ENCODE results near the gene RNF151.

DNA sequence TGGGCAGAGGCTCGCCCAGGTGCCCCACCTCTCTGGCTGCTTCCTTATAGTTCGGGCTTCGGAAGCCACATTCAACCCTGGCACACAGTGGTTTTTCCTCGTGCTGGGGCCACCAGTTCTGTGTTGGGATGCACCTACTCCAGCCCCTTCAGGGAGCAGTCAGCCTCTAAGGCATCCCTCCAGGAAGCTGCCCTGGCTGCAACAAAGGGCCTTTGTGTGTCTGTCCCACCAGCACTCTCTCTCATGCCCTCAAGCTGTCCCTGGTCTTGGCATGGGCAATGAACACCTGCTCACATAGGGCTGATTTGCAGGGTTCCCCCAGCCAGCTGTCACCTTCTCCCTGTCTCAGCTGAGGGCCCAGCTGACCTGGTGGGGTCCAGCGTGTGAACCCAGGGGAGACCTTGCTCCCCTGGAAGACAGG, 15.4 kb downstream of the RNF151 start:
- TF ChIP-seq, protein P1, sequence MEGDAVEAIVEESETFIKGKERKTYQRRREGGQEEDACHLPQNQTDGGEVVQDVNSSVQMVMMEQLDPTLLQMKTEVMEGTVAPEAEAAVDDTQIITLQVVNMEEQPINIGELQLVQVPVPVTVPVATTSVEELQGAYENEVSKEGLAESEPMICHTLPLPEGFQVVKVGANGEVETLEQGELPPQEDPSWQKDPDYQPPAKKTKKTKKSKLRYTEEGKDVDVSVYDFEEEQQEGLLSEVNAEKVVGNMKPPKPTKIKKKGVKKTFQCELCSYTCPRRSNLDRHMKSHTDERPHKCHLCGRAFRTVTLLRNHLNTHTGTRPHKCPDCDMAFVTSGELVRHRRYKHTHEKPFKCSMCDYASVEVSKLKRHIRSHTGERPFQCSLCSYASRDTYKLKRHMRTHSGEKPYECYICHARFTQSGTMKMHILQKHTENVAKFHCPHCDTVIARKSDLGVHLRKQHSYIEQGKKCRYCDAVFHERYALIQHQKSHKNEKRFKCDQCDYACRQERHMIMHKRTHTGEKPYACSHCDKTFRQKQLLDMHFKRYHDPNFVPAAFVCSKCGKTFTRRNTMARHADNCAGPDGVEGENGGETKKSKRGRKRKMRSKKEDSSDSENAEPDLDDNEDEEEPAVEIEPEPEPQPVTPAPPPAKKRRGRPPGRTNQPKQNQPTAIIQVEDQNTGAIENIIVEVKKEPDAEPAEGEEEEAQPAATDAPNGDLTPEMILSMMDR (IDR thresholded peaks at IDR 0.05 in 8 of 11, conservative IDR thresholded peaks at IDR 0.05 in 3 of 11): no peak
- no peak for TF ChIP-seq POLR2A (IDR thresholded peaks at IDR 0.05)

All from spleen (tissue), 7 donors.